Measurements from ENCODE around the gene MAP2K3.
"Not testable (repeated sequence)": the region's sequence is repeated elsewhere in the genome, so short reads cannot be mapped to it uniquely, and the experiment has no call there.

DNA sequence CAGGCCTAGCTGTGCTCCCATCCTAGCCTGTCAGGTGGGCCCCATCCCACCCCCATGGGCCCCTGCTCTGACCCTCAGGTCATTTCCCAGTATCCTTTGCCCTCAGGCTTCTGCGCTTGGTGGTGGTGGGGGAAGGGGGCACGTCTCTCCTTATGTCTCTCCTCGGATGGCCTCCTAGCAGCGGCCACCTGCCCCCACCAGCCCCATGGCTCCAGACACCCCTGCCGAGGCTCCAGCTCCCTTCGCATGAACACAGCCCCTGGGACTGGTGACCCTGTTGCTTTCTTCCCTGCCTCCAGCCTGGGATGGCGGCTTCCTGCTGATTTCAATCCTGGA, 64.4 kb downstream of the MAP2K3 start:
- TF ChIP-seq, protein P1, sequence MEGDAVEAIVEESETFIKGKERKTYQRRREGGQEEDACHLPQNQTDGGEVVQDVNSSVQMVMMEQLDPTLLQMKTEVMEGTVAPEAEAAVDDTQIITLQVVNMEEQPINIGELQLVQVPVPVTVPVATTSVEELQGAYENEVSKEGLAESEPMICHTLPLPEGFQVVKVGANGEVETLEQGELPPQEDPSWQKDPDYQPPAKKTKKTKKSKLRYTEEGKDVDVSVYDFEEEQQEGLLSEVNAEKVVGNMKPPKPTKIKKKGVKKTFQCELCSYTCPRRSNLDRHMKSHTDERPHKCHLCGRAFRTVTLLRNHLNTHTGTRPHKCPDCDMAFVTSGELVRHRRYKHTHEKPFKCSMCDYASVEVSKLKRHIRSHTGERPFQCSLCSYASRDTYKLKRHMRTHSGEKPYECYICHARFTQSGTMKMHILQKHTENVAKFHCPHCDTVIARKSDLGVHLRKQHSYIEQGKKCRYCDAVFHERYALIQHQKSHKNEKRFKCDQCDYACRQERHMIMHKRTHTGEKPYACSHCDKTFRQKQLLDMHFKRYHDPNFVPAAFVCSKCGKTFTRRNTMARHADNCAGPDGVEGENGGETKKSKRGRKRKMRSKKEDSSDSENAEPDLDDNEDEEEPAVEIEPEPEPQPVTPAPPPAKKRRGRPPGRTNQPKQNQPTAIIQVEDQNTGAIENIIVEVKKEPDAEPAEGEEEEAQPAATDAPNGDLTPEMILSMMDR (IDR thresholded peaks at IDR 0.05): not testable (repeated sequence)
- not testable (repeated sequence) for TF ChIP-seq POLR2A (IDR thresholded peaks at IDR 0.05)

All from lower leg skin (tissue), 3 donors.